GM12878 (cell line): ENCODE results near the gene ULK4.

ENCODE experiments used
- MXI1 ChIP-seq: fragments of 150-350 bp; IDR thresholded peaks from 2 replicates; pipeline ENCODE4 v1.6.1; 2011; ENCODE audit warnings: low read depth, mild to moderate bottlenecking, inconsistent platforms, low read length, improper control_type of control experiment
- POLR2AphosphoS5 ChIP-seq: IDR thresholded peaks from 2 replicates; pipeline ENCODE4 v1.6.1; 2011; ENCODE audit warnings: mild to moderate bottlenecking, low read length, inconsistent platforms

DNA sequence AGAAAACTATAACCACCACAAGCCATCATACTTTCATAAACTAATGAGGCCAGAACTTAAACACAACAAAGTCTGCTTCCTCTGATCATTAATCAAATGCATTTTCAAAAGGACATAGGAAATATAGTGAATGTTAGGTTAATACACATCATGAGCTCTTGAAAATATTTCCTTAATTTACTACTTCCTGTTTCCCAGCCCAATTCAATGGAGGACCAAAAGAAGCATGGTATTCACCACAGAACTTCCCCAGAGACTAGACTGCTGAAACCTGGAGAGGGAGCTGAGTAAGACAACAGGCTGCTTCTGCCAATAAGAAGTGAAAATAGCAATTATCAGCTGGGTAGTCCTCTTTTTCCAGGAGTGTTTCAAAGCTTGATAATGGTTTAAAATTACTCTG, 250.3 kb downstream of the ULK4 start:
- TF ChIP-seq POLR2AphosphoS5: no peak
- no peak for TF ChIP-seq MXI1
